Activated CD4-positive, CD25-positive, alpha-beta regulatory T cell treated with anti-CD3 and anti-CD28 coated beads, Interleukin-2, amount 50 U/mL, for 72 hours (primary cell): ENCODE data around the gene AMOT.

Experiments
- DNase-seq: peaks from one replicate; pipeline ENCODE4 v3.0.0; 2021

AMOT gene

GRCh38 chrX:112789931-112790330, 50.7 kb downstream of the AMOT start:
- DNase-seq, result no peak

- no peak for DNase-seq
Observed at GRCh38 chrX:112786076-112786475, 54.6 kb downstream of the AMOT start.

GRCh38 chrX:112785344-112785743, 55.3 kb downstream of the AMOT start:
- no peak for DNase-seq

GRCh38 chrX:112784692-112785091, 55.9 kb downstream of the AMOT start:
- DNase-seq, result no peak

GRCh38 chrX:112779139-112779538, 61.5 kb downstream of the AMOT start:
- DNase-seq, result no peak

- DNase-seq, result no peak
Observed at GRCh38 chrX:112774651-112775293, 65.9 kb downstream of the AMOT start.

GRCh38 chrX:112774142-112774541, 66.5 kb downstream of the AMOT start:
- DNase-seq, result no peak

GRCh38 chrX:112769034-112769433, 71.6 kb downstream of the AMOT start:
- DNase-seq, result no peak

GRCh38 chrX:112768563-112768962, 72.1 kb downstream of the AMOT start:
- no peak for DNase-seq

GRCh38 chrX:112766774-112767173, 73.9 kb downstream of the AMOT start:
- DNase-seq, result no peak

- no peak for DNase-seq
Observed at GRCh38 chrX:112761242-112762207, 79.1 kb downstream of the AMOT start.

- no peak for DNase-seq
Observed at GRCh38 chrX:112760697-112761096, 79.9 kb downstream of the AMOT start.

GRCh38 chrX:112759966-112760365, 80.7 kb downstream of the AMOT start:
- no peak for DNase-seq

- DNase-seq, result no peak
Observed at GRCh38 chrX:112759512-112759911, 81.1 kb downstream of the AMOT start.

- DNase-seq, result no peak
Observed at GRCh38 chrX:112757946-112758345, 82.7 kb downstream of the AMOT start.

GRCh38 chrX:112753116-112753515, 87.5 kb downstream of the AMOT start:
- no peak for DNase-seq

GRCh38 chrX:112751076-112751475, 89.6 kb downstream of the AMOT start:
- DNase-seq, result no peak

GRCh38 chrX:112746812-112747595, 93.6 kb downstream of the AMOT start:
- no peak for DNase-seq

- peak; percentile 30 for DNase-seq
Observed at GRCh38 chrX:112738347-112739033, 102.1 kb downstream of the AMOT start.

- no peak for DNase-seq
Observed at GRCh38 chrX:112736310-112736709, 104.3 kb downstream of the AMOT start.

GRCh38 chrX:112735147-112735546, 105.5 kb downstream of the AMOT start:
- DNase-seq, result no peak

GRCh38 chrX:112734290-112734689, 106.3 kb downstream of the AMOT start:
- DNase-seq, result no peak

GRCh38 chrX:112731793-112732192, 108.8 kb downstream of the AMOT start:
- DNase-seq, result no peak
